Measurements from ENCODE around the gene SBNO2.
A peak's percentile ranks its signal among the peaks of the same experiment; 100 is the strongest.

SBNO2 gene

GRCh38 chr19:1172353-1173158 lies 1.5 kb downstream of the SBNO2 start:
- Histone ChIP-seq H3K4me3 (ENCODE audit: low read depth in 1 of 2, low read length in 2 of 2) (peak overlapping the region; percentile 75 to 81), H3K36me3 (ENCODE audit: control insufficient read depth in 1 of 2, insufficient read depth in 2 of 2, low read length in 2 of 2) (peaks cover 0 to under 1% of the 10 kb centered on the region in 2 donors), H3K4me1 (ENCODE audit: control insufficient read depth in 1 of 2, insufficient read depth in 2 of 2, low read length in 2 of 2) (peaks cover 2 to 42% of the 10 kb centered on the region in 2 donors), H3K9me3 (ENCODE audit: control insufficient read depth in 1 of 2, low read length in 2 of 2) (no peaks in the 10 kb centered on the region), H3K27ac (ENCODE audit: low read length) (peak overlapping the region; percentile 87), H3K27me3 (ENCODE audit: low read depth, low read length) (no peaks in the 10 kb centered on the region)

GRCh38 chr19:1171755-1172352 lies 2.2 kb downstream of the SBNO2 start:
- no peaks in the 10 kb centered on the region for H3K27me3 ChIP-seq (ENCODE audit: low read depth, low read length)
- H3K9me3 ChIP-seq (ENCODE audit: control insufficient read depth in 1 of 2, low read length in 2 of 2): no peaks in the 10 kb centered on the region
- peak overlapping the region; percentile 75 to 81 for H3K4me3 ChIP-seq (ENCODE audit: low read depth in 1 of 2, low read length in 2 of 2)
- peaks cover 0 to 7% of the 10 kb centered on the region in 2 donors for H3K36me3 ChIP-seq (ENCODE audit: control insufficient read depth in 1 of 2, insufficient read depth in 2 of 2, low read length in 2 of 2)
- H3K4me1 ChIP-seq (ENCODE audit: control insufficient read depth in 1 of 2, insufficient read depth in 2 of 2, low read length in 2 of 2): peaks cover 2 to 42% of the 10 kb centered on the region in 2 donors
- peak overlapping the region; percentile 63 for H3K27ac ChIP-seq (ENCODE audit: low read length)

GRCh38 chr19:1170938-1171754 lies 2.9 kb downstream of the SBNO2 start:
- H3K4me1 ChIP-seq (ENCODE audit: control insufficient read depth in 1 of 2, insufficient read depth in 2 of 2, low read length in 2 of 2): peaks cover 2 to 42% of the 10 kb centered on the region in 2 donors

GRCh38 chr19:1169921-1170885 lies 3.9 kb downstream of the SBNO2 start:
- Histone ChIP-seq H3K9me3 (ENCODE audit: control insufficient read depth in 1 of 2, low read length in 2 of 2) (no peaks in the 10 kb centered on the region), H3K27me3 (ENCODE audit: low read depth, low read length) (no peaks in the 10 kb centered on the region), H3K4me3 (ENCODE audit: low read depth in 1 of 2, low read length in 2 of 2) (peak overlapping the region; percentile 13 to 56), H3K36me3 (ENCODE audit: control insufficient read depth in 1 of 2, insufficient read depth in 2 of 2, low read length in 2 of 2) (peaks cover 0 to 11% of the 10 kb centered on the region in 2 donors), H3K27ac (ENCODE audit: low read length) (no peak overlapping the region), H3K4me1 (ENCODE audit: control insufficient read depth in 1 of 2, insufficient read depth in 2 of 2, low read length in 2 of 2) (peaks cover 2 to 44% of the 10 kb centered on the region in 2 donors)

More at GRCh38 chr19:1170938-1171754, 2.9 kb downstream of the SBNO2 start:
- no peaks in the 10 kb centered on the region for H3K27me3 ChIP-seq (ENCODE audit: low read depth, low read length)
- peak overlapping the region; percentile 13 to 81 for H3K4me3 ChIP-seq (ENCODE audit: low read depth in 1 of 2, low read length in 2 of 2)
- H3K36me3 ChIP-seq (ENCODE audit: control insufficient read depth in 1 of 2, insufficient read depth in 2 of 2, low read length in 2 of 2): peaks cover 0 to 11% of the 10 kb centered on the region in 2 donors
- no peaks in the 10 kb centered on the region for H3K9me3 ChIP-seq (ENCODE audit: control insufficient read depth in 1 of 2, low read length in 2 of 2)
- H3K27ac ChIP-seq (ENCODE audit: low read length): no peak overlapping the region

- H3K4me1 ChIP-seq (ENCODE audit: control insufficient read depth in 1 of 2, insufficient read depth in 2 of 2, low read length in 2 of 2): peaks cover 2 to 48% of the 10 kb centered on the region in 2 donors
- no peak overlapping the region for H3K27ac ChIP-seq (ENCODE audit: low read length)
- H3K9me3 ChIP-seq (ENCODE audit: control insufficient read depth in 1 of 2, low read length in 2 of 2): no peaks in the 10 kb centered on the region
- H3K27me3 ChIP-seq (ENCODE audit: low read depth, low read length): no peaks in the 10 kb centered on the region
- H3K4me3 ChIP-seq (ENCODE audit: low read depth in 1 of 2, low read length in 2 of 2): peak overlapping the region in 1 of 2 donors; percentile 56
- peaks cover 0 to 11% of the 10 kb centered on the region in 2 donors for H3K36me3 ChIP-seq (ENCODE audit: control insufficient read depth in 1 of 2, insufficient read depth in 2 of 2, low read length in 2 of 2)
Observed at GRCh38 chr19:1169411-1169791, 4.7 kb downstream of the SBNO2 start.

GRCh38 chr19:1168572-1169410 lies 5.3 kb downstream of the SBNO2 start:
- no peaks in the 10 kb centered on the region for H3K27me3 ChIP-seq (ENCODE audit: low read depth, low read length)
- H3K4me3 ChIP-seq (ENCODE audit: low read depth in 1 of 2, low read length in 2 of 2): peak overlapping the region; percentile 16 to 56
- H3K9me3 ChIP-seq (ENCODE audit: control insufficient read depth in 1 of 2, low read length in 2 of 2): no peaks in the 10 kb centered on the region
- H3K4me1 ChIP-seq (ENCODE audit: control insufficient read depth in 1 of 2, insufficient read depth in 2 of 2, low read length in 2 of 2): peaks cover 2 to 48% of the 10 kb centered on the region in 2 donors
- H3K36me3 ChIP-seq (ENCODE audit: control insufficient read depth in 1 of 2, insufficient read depth in 2 of 2, low read length in 2 of 2): peaks cover 0 to 11% of the 10 kb centered on the region in 2 donors
- H3K27ac ChIP-seq (ENCODE audit: low read length): peak overlapping the region; percentile 39

GRCh38 chr19:1167687-1168571 lies 6.1 kb downstream of the SBNO2 start:
- Histone ChIP-seq H3K27me3 (ENCODE audit: low read depth, low read length) (no peaks in the 10 kb centered on the region), H3K9me3 (ENCODE audit: control insufficient read depth in 1 of 2, low read length in 2 of 2) (no peaks in the 10 kb centered on the region), H3K4me3 (ENCODE audit: low read depth in 1 of 2, low read length in 2 of 2) (peak overlapping the region; percentile 16 to 56), H3K27ac (ENCODE audit: low read length) (peak overlapping the region; percentile 39), H3K4me1 (ENCODE audit: control insufficient read depth in 1 of 2, insufficient read depth in 2 of 2, low read length in 2 of 2) (peaks cover 2 to 48% of the 10 kb centered on the region in 2 donors), H3K36me3 (ENCODE audit: control insufficient read depth in 1 of 2, insufficient read depth in 2 of 2, low read length in 2 of 2) (peaks cover 0 to 11% of the 10 kb centered on the region in 2 donors)

GRCh38 chr19:1166872-1167573 lies 7.0 kb downstream of the SBNO2 start:
- H3K27ac ChIP-seq (ENCODE audit: low read length): no peak overlapping the region
- no peak overlapping the region for H3K4me3 ChIP-seq (ENCODE audit: low read depth in 1 of 2, low read length in 2 of 2)
- H3K36me3 ChIP-seq (ENCODE audit: control insufficient read depth in 1 of 2, insufficient read depth in 2 of 2, low read length in 2 of 2): peaks cover 0 to 11% of the 10 kb centered on the region in 2 donors
- H3K27me3 ChIP-seq (ENCODE audit: low read depth, low read length): no peaks in the 10 kb centered on the region
- peaks cover 2 to 39% of the 10 kb centered on the region in 2 donors for H3K4me1 ChIP-seq (ENCODE audit: control insufficient read depth in 1 of 2, insufficient read depth in 2 of 2, low read length in 2 of 2)
- H3K9me3 ChIP-seq (ENCODE audit: control insufficient read depth in 1 of 2, low read length in 2 of 2): no peaks in the 10 kb centered on the region
